CD14-positive monocyte (primary cell): ENCODE results near the gene INPPL1. TPM values are rescaled to one million over a fixed set of nuclear protein-coding genes. Genes with fewer than 3 reads are reported as not detected.

Source experiments
- DNase-seq, 3 donors: peaks; one replicate each; pipeline ENCODE4 v3.0.0-alpha.2; 2011 to 2022
- H2AFZ ChIP-seq: 2 replicates; pipeline ENCODE4 v1.6.0; 2012; ENCODE audit warnings: mild to moderate bottlenecking, low read depth, low read length, inconsistent platforms; ENCODE audit not compliant: insufficient read depth, poor library complexity, severe bottlenecking
- H3K27ac ChIP-seq, 2 donors: 1 replicate in 1 of 2; 2 replicates in 1 of 2; pipeline ENCODE4 v1.5.1; 2012 to 2013; ENCODE audit warnings: low read length in 2 of 2, control low read depth in 1 of 2, inconsistent platforms in 1 of 2, low read depth in 1 of 2, mild to moderate bottlenecking in 1 of 2
- H3K27me3 ChIP-seq, 2 donors: one replicate each; pipeline versions ENCODE4 v1.6.0 to v1.6.1; 2011 to 2013; ENCODE audit warnings: low read length in 2 of 2; ENCODE audit not compliant: control insufficient read depth in 2 of 2, insufficient read depth in 2 of 2
- H3K36me3 ChIP-seq, 2 donors: replicated peaks in 1 of 2; 1 replicate in 1 of 2; 2 replicates in 1 of 2; pipeline versions ENCODE4 v1.5.1 to v1.6.1; 2012 to 2013; ENCODE audit warnings: low read length in 2 of 2, control low read depth in 1 of 2, inconsistent platforms in 1 of 2, mild to moderate bottlenecking in 1 of 2; ENCODE audit not compliant: insufficient read depth in 2 of 2, control insufficient read depth in 1 of 2
- H3K4me1 ChIP-seq, 2 donors: 1 replicate in 1 of 2; 2 replicates in 1 of 2; pipeline versions ENCODE4 v1.5.1 to v1.6.1; 2012 to 2013; ENCODE audit warnings: low read length in 2 of 2, control low read depth in 1 of 2, inconsistent platforms in 1 of 2, mild to moderate bottlenecking in 1 of 2, moderate library complexity in 1 of 2; ENCODE audit not compliant: insufficient read depth in 2 of 2, control insufficient read depth in 1 of 2
- H3K4me2 ChIP-seq: replicated peaks from 2 replicates; pipeline ENCODE3; 2012; ENCODE audit warnings: low read length, moderate library complexity, mild to moderate bottlenecking; ENCODE audit not compliant: poor library complexity, severe bottlenecking; ENCODE audit errors: extremely low read depth
- H3K4me3 ChIP-seq, 3 experiments: fragments of 200-600 bp in 1 of 3; sonication (generic) in 1 of 3; replicated peaks in 1 of 3; 1 replicate in 2 of 3; 2 replicates in 1 of 3; pipeline ENCODE4 v1.5.1; 2011 to 2013; ENCODE audit warnings: low read length in 3 of 3, mild to moderate bottlenecking in 3 of 3, control low read depth in 2 of 3, low read depth in 2 of 3, inconsistent platforms in 1 of 3, moderate library complexity in 1 of 3
- H3K79me2 ChIP-seq: 2 replicates; pipeline ENCODE4 v1.6.0; 2012; ENCODE audit warnings: mild to moderate bottlenecking, control low read depth, inconsistent platforms, low read length, moderate library complexity; ENCODE audit not compliant: insufficient read depth
- H3K9ac ChIP-seq: 2 replicates; pipeline ENCODE4 v1.6.0; 2017; ENCODE audit warnings: low read length, mild to moderate bottlenecking; ENCODE audit not compliant: insufficient read depth, poor library complexity, severe bottlenecking
- H3K9me3 ChIP-seq, 2 donors: replicated peaks in 1 of 2; 1 replicate in 1 of 2; 2 replicates in 1 of 2; pipeline versions ENCODE4 v1.5.1 to v1.6.1; 2012 to 2013; ENCODE audit warnings: low read length in 2 of 2, control low read depth in 1 of 2; ENCODE audit not compliant: control insufficient read depth in 1 of 2, insufficient read depth in 1 of 2
- H4K20me1 ChIP-seq: 2 replicates; pipeline ENCODE4 v1.6.0; 2012; ENCODE audit warnings: mild to moderate bottlenecking, low read length, control low read depth, moderate library complexity; ENCODE audit not compliant: insufficient read depth
- H3K27ac Mint-ChIP-seq, 7 donors: one replicate each; pipeline ENCODE4 v1.8.0; 2020; ENCODE audit warnings: mild to moderate bottlenecking in 7 of 7, mixed read lengths in 7 of 7, moderate library complexity in 6 of 7, inconsistent platforms in 2 of 7
- H3K27me3 Mint-ChIP-seq, 3 donors: one replicate each; pipeline ENCODE4 v1.8.0; 2021 to 2022; ENCODE audit warnings: low read depth in 3 of 3, mild to moderate bottlenecking in 3 of 3, mixed read lengths in 3 of 3, moderate library complexity in 3 of 3, inconsistent platforms in 1 of 3
- H3K36me3 Mint-ChIP-seq, 2 donors: one replicate each; pipeline ENCODE4 v1.8.0; 2020; ENCODE audit warnings: mixed read lengths in 2 of 2, inconsistent platforms in 1 of 2, mild to moderate bottlenecking in 1 of 2
- H3K4me1 Mint-ChIP-seq: one replicate; pipeline ENCODE4 v1.8.0; 2020; ENCODE audit warnings: mild to moderate bottlenecking, mixed read lengths
- H3K4me3 Mint-ChIP-seq, 2 donors: one replicate each; pipeline ENCODE4 v1.8.0; 2020; ENCODE audit warnings: mild to moderate bottlenecking in 2 of 2, mixed read lengths in 2 of 2, moderate library complexity in 1 of 2
- H3K9me3 Mint-ChIP-seq, 7 donors: one replicate each; pipeline ENCODE4 v1.8.0; 2020 to 2022; ENCODE audit warnings: mixed read lengths in 7 of 7, mild to moderate bottlenecking in 6 of 7, moderate library complexity in 6 of 7, inconsistent platforms in 2 of 7
- CTCF ChIP-seq: fragments of 200-600 bp; IDR thresholded peaks from one replicate; pipeline ENCODE4 v1.8.0; 2022; ENCODE audit warnings: antibody characterized with exemption, mild to moderate bottlenecking
- WGBS: methylation state at CpG from one replicate; pipeline ENCODE4 v1.1.5; 2013; ENCODE audit warnings: missing lambda C conversion rate; ENCODE audit not compliant: insufficient coverage; 5-methylcytosine and 5-hydroxymethylcytosine counted together
- intact Hi-C, 2 donors: fragments of 100-400 bp; cut with micrococcal nuclease; formaldehyde crosslinking; loops; one replicate each; pipeline versions ENCODE4 v1.15.0 to v1.15.1; 2023
- polyA plus RNA-seq, 3 donors: library from polyadenylated mRNA; depleted of rRNA in 1 of 3; unstranded in 2 of 3; stranded (reverse) in 1 of 3; fragments of 300-500 nt in 2 of 3; fragments of >200 nt in 1 of 3; fragmentation: Illumina TruSeq in 2 of 3; gene quantifications; 1 replicate in 2 of 3; 2 replicates in 1 of 3; pipeline ENCODE4 v1.2.3, GENCODE V29; 2012 to 2021

Gene INPPL1
- polyA plus RNA-seq, 3 donors, result 11.8 to 390 (median 12.6) TPM

- Histone ChIP-seq H3K4me1 (no peaks in the 10 kb centered on the region), H3K27ac (no peak overlapping the region), H3K36me3 (no peaks in the 10 kb centered on the region), H3K9me3 (no peaks in the 10 kb centered on the region), H3K27me3 (peaks cover 7 to 15% of the 10 kb centered on the region in 2 donors), H2AFZ (no peak overlapping the region), H3K4me3 (no peak overlapping the region), H4K20me1 (no peaks in the 10 kb centered on the region), H3K79me2 (no peaks in the 10 kb centered on the region), H3K9ac (no peak overlapping the region), H3K4me2 (no peak overlapping the region)
- no peak for DNase-seq
- H3K4me3 Mint-ChIP-seq, result no peak overlapping the region
- H3K27me3 Mint-ChIP-seq, result peaks cover 11 to 30% (median 13%) of the 10 kb centered on the region in 3 donors
- peaks cover 0 to 7% (median 3%) of the 10 kb centered on the region in 7 donors for H3K9me3 Mint-ChIP-seq
- intact Hi-C loops, result loop anchor here in 1 of 2 donors (5.0 kb wide), 1 partner anchor 38 kb away; the partner anchor contains the start of gene PHOX2A
- H3K27ac Mint-ChIP-seq, result no peak overlapping the region
- H3K36me3 Mint-ChIP-seq, result peaks cover 0 to 6% of the 10 kb centered on the region in 2 donors
- WGBS, result 93% methylated on average over 11 of the region's 12 CpGs
- peaks cover 6% of the 10 kb centered on the region for H3K4me1 Mint-ChIP-seq
- no peak for TF ChIP-seq CTCF
These were observed 55.5 kb downstream of the INPPL1 start for GRCh38 chr11:72280037-72280436.

DNA sequence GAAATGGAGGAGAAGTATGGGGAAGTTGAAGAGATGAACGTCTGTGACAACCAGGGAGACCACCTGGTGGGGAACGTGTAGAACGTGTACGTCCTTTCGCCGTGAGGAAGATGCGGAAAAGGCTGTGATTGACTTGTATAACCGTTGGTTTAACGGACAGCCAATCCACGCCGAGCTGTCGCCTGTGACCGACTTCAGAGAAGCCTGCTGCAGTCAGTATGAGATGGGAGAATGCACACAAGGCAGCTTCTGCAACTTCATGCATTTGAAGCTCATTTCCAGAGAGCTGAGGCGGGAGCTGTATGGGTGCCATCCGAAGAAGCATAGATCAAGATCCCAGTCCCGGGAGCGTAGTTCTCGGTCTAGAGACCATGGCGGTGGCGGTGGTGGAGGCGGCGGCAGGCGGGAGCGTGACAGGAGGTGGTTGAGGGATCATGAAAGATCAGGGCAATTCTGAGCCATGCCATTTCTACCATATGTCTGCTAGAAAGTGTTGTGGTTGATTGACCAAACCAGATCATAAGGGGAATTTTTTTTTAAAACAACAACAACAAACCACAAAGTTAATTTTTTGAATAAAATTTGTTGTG lies 56.3 kb downstream of the INPPL1 start:
- no peak for TF ChIP-seq CTCF
- 98% methylated on average over 18 of the region's 24 CpGs for WGBS
- no peaks in the 10 kb centered on the region for H3K36me3 ChIP-seq
- H3K36me3 Mint-ChIP-seq, result peaks cover 0 to 6% of the 10 kb centered on the region in 2 donors
- peaks cover 8 to 16% of the 10 kb centered on the region in 2 donors for H3K27me3 ChIP-seq
- peaks cover 11 to 30% (median 13%) of the 10 kb centered on the region in 3 donors for H3K27me3 Mint-ChIP-seq
- no peaks in the 10 kb centered on the region for H3K4me1 ChIP-seq
- H3K27ac Mint-ChIP-seq, result peak overlapping the region in 2 of 7 donors; percentile 62 to 67
- intact Hi-C loops, result loop anchor here in 1 of 2 donors (5.0 kb wide), 1 partner anchor 39 kb away; the partner anchor contains the start of gene PHOX2A
- no peak overlapping the region for H2AFZ ChIP-seq
- DNase-seq, result no peak
- no peaks in the 10 kb centered on the region for H4K20me1 ChIP-seq
- no peak overlapping the region for H3K4me3 Mint-ChIP-seq
- no peak overlapping the region for H3K9ac ChIP-seq
- H3K4me1 Mint-ChIP-seq, result peaks cover 2% of the 10 kb centered on the region
- H3K4me3 ChIP-seq, result no peak overlapping the region
- peaks cover 0 to 7% (median 3%) of the 10 kb centered on the region in 7 donors for H3K9me3 Mint-ChIP-seq
- H3K9me3 ChIP-seq, result no peaks in the 10 kb centered on the region
- no peaks in the 10 kb centered on the region for H3K79me2 ChIP-seq
- no peak overlapping the region for H3K4me2 ChIP-seq
- no peak overlapping the region for H3K27ac ChIP-seq
